ENCODE measurements around the gene HOXA7.

GRCh38 chr7:27193335-27194001, 37.0 kb upstream of the HOXA7 start:
- TF ChIP-seq POLR2A (IDR thresholded peaks at IDR 0.05) (no peak), CTCF (IDR thresholded peaks at IDR 0.05) (no peak)

Data from Peyer's patch (tissue), 4 donors.